NCI-H748 (cell line): Measurements from ENCODE around the gene SDR9C7.
"Not testable (repeated sequence)": the region's sequence is repeated elsewhere in the genome, so short reads cannot be mapped to it uniquely, and the experiment has no call there.

Source experiments
- DNase-seq: peaks from one replicate; lab custom pipeline; 2025; ENCODE audit not compliant: unreplicated experiment; lab: John Stamatoyannopoulos, UW

Gene SDR9C7

DNA sequence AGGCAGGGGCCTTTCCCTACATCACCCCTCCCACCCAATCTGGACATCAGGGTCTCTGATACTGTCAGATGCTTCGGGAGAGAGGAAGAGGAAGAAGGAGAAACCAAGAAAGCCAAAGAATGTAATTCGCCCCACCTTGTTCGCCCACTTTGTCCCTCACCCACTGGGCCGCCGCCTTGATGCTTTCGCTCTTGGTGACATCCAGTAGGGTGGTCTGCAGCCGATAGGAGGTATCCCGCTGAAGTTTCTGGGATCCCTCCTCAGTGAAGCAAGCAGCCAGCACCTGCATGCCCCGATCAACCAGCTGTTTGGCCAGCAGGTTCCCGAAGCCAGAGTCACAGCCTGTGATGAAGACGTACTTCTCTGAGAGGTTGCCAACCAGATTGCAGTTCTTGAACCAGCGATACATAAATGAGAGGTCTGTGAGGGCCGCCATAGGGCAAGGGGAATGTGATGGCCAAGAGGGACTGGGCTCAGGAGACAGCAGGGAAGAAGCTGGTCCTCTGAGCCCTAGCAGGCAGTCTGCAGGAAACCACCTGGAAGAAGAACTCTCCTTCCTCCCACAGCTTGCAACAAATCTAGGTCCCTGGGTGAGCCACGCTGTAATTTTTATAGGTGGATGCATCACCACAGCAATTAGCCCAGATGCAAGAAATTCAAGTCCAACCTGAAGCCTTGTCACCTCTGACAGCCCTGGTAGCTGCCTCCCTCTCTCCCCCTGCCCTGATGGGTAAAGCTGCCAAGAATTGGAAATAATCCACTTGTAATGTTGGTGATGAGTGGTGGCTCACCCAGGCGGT is at the start of gene SDR9C7:
Gene SDR9C7, minus strand, starts transcription at position 583 of the 800 bp plus-strand sequence. Its CDS starts 147 bp downstream, at position 436.
- DNase-seq = no peak

DNA sequence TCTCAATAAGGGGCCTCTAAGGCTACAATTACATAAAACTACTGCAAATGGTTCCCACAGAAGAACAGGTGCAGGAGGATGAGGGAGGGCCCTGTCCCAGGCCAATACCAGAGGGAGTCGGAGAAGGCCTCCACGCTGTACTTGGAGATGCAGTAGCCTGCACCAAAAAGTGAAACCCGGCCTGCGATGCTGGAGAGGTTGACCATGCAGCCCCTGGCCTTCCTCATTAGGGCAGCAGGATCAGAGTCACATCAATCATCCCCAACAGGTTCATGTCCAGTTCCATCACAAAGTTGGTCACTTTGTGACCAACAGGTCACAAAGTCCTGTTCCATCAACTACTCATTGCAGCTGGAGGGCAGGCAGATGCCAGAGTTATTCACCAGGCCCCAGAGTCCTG is 49.2 kb upstream of the SDR9C7 start:
- DNase-seq = no peak

DNA sequence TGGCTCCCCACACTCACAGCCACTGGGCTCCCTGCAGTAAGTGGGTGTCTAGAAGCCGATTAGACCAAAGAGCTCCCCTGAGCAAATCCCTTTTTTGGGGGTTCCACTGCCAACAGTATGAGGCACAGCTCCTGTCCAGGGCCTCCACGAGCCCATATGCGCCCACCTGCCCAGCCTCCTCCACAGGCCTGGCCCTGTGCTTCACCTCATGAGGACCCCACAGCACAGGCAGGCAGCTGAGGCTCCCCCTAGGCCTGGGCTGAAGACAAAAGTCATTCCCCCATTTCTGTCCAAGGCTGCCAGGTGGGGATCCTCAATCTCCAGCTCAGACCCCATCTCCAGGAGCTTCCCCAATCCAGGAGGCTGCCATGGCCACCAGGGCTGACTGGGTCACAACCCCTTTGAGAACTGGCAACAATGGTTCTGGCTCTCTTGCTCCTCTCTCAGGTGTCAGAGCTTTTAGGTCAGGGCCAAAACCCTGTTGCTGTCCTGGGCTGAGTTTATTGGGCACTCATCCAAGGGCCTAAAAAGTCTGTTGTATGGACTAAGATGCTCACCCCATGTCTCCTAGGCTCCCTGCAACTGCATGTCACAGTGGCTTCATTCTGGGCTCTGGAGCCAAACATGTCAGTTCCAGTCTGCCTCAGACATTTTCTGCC is 48.5 kb upstream of the SDR9C7 start:
- DNase-seq = not testable (repeated sequence)

DNA sequence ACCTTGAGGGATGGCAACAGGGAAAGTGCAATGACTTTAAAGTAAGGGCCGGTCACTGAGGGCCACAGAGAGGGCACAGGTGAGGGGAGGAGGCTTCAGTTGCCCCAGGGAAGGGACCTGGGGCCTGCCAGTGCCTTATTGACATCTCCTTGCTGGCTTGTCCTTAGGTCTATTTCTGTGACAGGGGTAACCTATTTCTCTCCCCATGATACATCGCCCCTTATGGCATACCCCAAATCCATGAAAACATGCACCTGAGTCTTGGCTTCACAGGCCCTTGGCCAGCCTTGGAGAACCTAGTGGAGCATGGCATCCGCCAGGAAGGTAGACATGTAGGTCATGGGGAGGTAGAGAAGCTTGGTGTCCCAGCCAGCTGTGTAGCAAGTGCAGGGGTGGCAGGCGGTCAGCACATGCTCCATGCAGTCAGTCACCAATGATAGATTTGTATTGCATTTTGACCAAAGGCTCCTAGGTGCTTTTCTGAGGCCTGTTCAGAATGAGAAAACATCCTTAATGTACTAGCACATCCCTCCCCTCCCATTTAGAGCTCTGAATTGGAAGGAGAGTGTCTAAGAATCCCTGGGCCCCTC is 46.8 kb upstream of the SDR9C7 start:
- no peak for DNase-seq

DNA sequence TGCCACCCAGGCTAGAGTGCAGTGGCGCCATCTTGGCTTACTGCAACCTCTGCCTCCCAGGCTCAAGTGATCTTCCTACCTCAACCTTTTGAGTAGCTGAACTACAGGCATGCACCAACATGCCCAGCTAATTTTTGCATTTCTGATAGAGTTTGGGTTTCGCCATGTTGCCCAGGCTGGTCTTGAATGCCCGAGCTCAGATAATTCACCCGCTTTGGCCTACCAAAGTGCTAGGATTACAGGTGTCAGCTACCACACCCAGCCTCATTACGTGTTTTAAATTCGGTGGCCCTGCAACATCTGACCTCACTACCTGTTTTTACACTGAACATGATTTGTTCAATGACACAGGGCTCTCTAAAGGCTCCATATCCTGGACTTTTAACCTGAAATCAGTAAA is 46.1 kb upstream of the SDR9C7 start:
- DNase-seq = no peak

DNA sequence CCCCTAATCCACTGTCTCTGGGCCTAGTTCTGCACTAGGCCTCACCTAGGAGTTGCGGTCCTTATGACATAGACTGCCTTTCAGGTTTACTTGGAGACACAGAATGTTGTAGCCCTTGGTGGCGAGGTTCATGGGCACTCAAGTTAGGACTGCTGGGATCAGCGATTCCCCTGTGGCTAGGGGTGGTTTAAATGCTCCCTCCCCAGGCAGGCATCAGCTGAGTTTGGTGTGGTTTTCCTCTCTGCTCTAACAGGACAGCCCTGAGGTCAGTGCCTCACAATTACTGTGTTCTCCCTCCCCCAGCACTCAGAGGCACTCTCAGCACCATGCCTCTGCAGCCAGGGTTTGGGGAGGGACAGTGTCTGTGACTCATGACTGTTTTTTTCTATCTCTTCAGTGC is 45.4 kb upstream of the SDR9C7 start:
- no peak for DNase-seq

DNA sequence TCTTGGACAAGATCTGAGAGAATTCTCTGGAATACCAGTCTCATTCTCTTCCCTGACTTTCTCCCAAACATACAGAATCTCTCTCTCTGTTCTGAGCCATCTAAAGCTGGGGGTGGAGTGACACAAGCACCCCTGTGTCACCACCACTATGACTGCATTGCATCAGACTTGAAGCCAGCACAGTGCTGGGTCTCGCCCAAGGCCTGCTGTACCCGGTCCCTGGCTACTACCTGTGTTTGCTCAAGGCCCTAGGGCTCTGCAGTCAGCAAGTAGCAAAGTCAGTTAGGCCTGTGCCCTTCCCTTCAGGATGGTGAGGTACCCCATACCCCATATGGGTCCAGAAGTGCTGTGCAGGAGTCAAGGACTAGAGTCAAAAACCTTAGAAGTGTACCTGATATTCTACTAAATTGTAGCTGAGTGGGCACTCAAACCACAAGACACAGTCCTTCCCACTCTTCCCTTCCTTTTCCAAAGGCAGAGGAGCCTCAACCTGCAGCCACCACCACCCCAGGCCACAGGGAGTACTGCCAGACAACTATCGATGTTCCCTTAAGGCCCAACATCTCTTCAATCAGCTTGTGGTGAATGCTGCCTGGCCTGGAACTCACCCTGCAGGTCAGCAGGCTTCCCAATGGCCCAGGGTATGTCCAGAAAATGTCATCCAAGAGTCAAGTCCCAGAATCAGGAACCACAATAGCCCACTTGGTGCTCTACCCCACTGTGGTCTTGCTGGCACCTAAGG is 44.4 kb upstream of the SDR9C7 start:
- DNase-seq = no peak

DNA sequence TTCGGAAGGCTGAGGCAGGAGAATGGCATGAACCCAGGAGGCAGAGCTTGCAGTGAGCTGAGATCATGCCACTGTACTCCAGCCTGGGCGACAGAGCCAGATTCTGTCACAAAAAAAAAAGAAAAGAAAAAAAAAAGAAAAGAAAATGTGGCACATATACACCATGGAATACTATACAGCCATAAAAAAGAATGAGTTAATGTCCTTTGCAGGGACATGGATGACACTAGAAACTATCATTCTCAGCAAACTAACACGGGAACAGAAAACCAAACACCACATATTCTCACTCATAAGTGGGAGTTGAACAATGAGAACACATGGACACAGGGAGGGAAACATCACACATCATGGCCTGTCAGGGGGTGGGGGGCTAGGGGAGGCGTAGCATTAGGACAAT is 43.2 kb upstream of the SDR9C7 start:
- DNase-seq = not testable (repeated sequence)

DNA sequence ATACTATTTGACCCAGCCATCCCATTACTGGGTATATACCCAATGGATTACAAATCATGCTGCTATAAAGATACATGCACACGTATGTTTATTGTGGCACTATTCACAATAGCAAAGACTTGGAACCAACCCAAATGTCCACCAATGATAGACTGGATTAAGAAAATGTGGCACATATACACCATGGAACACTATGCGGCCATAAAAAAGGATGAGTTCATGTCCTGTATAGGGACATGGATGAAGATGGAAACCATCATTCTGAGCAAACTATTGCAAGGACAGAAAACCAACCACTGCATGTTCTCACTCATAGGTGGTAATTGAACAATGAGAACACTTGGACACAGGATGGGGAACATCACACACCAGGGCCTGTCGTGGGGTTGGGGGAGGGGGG is 40.0 kb upstream of the SDR9C7 start:
- not testable (repeated sequence) for DNase-seq

DNA sequence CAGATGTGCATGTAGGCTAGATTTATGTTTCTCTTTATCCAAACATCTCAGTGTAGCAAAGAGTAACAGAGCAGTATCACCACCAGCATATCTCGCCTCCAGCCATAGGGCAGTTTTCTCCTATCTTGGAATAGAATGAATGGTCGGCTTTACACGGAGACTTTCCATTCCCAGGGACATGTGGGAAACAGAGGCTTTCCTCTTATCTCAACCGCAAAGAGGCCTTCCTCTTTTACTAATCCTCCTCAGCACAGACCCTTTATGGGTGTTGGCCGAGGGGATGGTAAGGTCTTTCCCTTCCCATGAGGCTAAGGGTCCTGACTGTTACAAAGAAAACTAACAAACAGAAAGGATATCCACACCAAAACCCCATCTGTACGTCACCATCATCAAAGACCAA is 34.7 kb upstream of the SDR9C7 start:
- DNase-seq = not testable (repeated sequence)

DNA sequence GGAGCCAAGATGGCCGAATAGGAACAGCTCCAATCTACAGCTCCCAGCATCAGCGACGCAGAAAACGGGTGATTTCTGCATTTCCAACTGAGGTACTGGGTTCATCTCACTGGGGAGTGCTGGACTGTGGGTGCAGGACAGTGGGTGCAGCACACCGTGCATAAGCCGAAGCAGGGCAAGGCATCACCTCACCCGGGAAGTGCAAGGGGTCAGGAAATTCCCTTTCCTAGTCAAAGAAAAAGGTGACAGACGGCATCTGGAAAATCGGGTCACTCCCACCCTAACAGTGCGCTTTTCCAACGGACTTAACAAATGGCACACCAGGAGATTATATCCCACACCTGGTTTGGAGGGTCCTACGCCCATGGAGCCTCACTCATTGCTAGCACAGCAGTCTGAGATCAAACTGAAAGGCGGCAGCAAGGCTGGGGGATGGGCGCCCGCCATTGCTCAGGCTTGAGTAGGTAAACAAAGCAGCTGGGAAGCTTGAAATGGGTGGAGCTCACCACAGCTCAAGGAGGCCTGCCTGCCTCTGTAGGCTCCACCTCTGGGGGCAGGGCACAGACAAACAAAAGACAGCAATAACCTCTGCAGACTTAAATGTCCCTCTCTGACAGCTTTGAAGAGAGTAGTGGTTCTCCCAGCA is 31.9 kb upstream of the SDR9C7 start:
- DNase-seq = peak; percentile 28

DNA sequence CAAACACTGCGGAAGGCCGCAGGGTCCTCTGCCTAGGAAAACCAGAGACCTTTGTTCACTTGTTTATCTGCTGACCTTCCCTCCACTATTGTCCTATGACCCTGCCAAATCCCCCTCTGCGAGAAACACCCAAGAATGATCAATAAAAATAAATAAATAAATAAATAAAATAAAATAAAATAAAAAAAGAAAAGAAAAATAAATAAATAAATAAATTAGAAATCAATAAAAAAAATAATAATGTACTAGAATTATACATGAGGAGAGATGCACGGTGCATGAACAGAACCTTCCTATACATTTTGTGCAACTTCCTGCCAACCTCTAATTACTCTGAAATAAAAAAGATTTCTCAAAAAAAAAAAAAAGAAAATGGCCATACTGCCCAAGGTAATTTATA is 30.9 kb upstream of the SDR9C7 start:
- not testable (repeated sequence) for DNase-seq

DNA sequence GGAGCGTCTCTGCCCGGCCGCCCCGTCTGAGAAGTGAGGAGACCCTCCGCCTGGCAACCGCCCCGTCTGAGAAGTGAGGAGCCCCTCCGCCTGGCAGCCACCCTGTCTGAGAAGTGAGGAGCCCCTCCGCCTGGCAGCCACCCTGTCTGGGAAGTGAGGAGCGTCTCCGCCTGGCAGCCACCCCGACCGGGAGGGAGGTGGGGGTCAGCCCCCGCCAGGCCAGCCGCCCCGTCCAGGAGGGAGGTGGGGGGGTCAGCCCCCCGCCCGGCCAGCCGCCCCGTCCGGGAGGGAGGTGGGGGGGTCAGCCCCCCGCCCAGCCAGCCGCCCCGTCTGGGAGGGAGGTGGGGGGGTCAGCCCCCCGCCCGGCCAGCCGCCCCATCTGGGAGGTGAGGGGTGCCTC is 29.3 kb upstream of the SDR9C7 start:
- DNase-seq = not testable (repeated sequence)

DNA sequence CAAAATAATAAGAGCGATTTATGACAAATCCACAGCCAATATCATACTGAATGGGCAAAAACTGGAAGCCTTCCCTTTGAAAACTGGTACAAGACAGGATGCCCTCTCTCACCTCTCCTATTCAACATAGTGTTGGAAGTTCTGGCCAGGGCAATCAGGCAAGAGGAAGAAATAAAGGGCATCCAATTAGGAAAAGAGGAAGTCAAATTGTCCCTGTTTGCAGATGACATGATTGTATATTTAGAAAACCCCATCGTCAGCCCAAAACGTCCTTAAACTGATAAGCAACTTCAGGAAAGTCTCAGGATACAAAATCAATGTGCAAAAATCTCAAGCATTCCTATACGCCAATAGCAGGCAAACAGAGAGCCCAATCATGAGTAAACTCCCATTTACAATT is 28.0 kb upstream of the SDR9C7 start:
- not testable (repeated sequence) for DNase-seq

DNA sequence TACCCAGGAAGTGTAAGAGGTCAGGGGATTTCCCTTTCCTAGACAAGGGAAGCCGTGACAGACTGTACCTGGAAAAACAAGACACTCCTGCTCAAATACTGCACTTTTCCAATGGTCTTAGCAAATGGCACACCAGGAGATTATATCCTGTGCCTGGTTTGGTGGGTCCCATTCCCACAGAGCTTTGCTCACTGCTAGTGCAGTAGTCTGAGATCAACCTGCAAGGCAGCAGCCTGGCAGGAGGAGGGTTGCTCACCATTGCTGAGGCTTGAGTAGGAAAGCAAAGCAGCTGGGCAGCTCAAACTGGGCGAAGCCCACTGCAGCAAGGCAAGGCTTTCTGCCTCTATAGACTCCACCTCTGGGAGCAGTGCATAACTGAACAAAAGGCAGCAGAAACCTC is 24.2 kb upstream of the SDR9C7 start:
- no peak for DNase-seq

DNA sequence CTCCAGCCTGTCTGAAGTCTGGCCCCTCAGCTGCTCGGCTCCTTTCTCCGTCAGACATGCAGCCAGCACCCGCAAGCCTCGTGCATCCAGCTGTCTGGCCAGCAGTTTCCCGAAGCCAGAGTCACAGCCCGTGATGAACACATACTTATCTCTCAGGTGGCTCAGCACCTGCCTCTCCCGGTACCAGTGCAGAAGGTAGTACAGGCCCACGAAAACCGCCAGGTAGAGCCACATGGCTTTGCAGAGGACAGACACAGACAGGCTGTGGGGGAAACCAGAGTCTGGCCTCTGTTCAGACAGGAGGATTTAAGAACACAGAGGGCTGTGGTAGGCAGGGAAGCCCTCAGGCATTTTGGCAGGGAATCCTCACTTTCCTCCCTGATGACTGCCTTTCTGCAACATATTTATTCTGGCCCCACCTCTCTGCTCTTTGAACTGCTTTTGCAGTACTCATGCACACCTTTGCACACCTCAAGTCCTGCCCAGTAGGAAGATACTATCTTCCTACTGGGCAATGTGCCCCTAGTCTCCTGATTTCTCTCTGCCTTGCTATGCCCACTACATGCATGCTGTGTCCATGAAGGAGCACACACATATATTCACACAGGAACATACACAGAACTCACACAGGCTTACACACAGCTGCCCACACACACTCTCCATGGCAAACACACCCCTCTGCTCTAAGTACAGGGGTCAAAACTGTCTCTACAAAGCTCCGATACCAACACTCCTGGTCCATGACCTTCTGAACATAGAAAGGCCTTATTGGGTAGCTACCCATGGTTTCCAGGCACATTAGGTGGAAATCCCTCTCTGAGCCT is 23.2 kb upstream of the SDR9C7 start, which contains the start of gene RDH16:
Gene RDH16, minus strand, starts transcription at position 380 of the 824 bp plus-strand sequence. Its CDS starts 146 bp downstream, at position 234.
- no peak for DNase-seq

DNA sequence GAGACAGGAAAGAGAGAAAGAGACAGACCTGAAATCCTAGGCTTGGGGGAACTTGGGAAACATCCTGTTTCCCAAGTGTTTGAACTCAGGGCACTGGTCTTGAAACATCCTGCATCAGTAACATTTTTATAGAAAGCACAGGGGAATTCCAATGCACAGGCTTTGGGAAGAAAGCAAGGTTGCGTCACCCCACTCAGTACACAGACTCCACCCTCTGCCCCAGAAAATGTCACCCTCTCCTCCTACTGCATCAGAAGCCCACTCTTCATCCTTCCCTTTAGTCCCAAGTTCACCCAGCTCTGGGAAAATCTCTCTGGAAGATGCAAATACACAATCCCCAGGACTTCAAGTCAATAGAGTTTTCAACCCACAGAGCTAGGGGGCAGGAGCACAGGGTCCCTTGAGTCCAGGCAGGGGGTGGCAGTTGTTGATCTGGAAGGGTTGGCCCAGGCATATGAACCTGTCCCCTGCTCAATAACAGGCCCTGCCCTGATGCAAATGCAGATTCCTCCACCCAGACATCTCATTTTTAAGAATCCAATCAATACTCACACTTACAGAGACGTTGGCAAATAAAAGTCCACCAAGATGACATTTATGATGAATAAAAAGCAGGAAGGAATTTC is 21.5 kb upstream of the SDR9C7 start:
- DNase-seq = no peak

DNA sequence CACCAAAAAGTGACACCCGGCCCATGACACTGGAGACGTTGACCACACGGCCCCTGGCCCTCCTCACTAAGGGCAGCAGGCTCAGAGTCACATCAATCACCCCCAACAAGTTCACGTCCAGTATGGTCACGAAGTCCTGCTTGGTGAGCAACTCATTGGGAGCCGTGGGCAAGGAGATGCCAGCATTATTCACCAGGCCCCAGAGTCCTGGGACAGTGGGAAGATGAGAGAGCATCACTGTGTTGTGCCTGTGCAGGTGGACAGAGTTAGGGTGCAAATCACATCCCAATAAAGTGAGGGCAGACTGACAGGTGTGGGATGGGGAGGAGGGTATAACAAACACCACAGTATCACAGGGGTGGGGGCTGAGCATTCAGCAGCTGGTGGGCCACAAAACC is 20.7 kb upstream of the SDR9C7 start:
- DNase-seq = no peak
